GM19324 (cell line): ENCODE results near the gene TRAPPC3L.
"Not testable (repeated sequence)": the region's sequence is repeated elsewhere in the genome, so short reads cannot be mapped to it uniquely, and the experiment has no call there.

Experiments
- ATAC-seq: cut with Tn5 transposase; IDR thresholded peaks from one replicate; pipeline ENCODE4 v1.9.1; 2021; ENCODE audit warnings: mild to moderate bottlenecking, moderate library complexity; ENCODE audit not compliant: unreplicated experiment, low FRiP score

TRAPPC3L gene

DNA sequence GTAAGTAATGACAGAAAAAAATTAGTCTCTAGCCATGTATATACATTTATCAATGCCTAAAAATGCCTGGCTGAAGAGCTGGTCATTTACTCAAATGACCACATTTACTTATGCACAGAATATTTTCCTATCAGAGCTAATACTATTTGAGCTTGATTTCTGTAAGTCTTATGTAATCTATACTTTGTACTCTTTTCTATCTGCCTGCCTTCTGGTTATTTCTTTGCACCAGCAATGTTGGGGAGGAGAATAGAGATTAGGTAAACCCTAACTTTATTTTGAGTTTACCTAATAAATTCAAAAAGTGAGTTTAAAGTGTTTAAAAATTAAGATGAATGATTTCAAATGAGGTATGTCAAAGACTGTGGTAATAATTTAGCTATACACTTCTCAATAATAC is 30.3 kb downstream of the TRAPPC3L start:
- ATAC-seq = no peak

DNA sequence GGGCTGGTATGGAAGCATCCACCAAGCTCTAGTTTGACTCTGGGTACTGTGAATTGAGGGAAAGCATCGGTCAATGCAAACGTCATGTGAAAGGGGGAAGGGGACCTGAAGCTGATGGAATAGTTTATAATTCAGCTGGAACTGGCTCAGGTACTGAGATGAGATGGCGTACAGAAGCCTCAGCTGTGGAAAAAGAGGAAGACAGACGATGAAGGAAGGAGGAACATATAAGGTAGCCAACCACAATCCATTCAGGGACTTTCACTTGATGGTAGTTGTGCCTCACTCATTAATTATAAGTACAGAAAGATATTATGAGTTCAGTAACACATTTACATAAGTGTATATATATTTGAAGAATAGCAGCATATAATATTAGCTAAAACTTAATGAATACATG is 31.4 kb downstream of the TRAPPC3L start:
- ATAC-seq = no peak

DNA sequence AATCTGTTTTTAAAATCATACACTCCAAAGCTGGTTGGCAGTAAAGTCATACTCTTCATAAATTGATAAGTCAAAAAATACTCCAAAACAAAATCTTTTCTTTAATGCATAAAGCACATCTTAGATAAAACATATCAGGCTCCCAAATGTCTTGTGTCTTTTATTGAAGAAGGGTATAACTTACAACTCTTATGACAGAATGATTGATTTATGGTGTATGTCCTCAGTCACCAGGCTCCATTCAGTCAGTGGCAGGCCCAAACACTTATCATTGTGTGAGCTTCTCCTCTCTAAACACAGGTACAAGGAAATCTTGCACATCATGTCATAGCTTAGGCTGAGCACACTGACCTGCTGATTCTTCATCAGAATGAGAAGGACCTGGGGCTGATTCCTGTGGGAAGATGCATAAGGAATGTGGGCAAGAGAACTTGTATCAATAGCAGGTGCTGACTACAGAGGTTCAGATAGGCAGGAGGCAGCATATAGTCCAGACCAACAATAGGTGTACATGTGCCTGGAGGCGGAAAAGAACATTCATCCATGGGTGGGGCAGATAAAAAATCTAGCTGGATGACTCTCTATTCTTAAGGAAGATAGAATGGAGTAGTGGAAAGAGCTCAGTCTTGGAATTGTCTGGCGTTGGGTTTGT is 32.1 kb downstream of the TRAPPC3L start:
- no peak for ATAC-seq

DNA sequence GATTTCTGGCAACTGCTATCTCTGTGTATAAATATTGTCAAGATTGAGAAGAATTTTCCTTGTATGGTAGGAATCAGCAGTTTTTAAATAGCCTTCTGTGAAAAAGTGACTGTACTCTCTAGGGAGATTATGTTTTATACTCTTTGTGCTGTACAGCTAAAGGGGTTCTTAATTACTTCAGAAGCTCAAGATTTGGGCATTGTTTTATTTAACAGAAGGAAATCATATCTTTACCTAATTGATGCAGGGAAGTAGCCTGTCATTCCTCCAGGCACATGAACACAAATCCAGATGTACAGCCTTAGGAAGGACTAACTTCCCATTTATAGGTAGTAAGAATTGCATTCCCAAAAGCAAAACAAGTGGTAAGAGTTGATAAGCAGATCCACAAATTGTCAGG is 32.8 kb downstream of the TRAPPC3L start:
- no peak for ATAC-seq

DNA sequence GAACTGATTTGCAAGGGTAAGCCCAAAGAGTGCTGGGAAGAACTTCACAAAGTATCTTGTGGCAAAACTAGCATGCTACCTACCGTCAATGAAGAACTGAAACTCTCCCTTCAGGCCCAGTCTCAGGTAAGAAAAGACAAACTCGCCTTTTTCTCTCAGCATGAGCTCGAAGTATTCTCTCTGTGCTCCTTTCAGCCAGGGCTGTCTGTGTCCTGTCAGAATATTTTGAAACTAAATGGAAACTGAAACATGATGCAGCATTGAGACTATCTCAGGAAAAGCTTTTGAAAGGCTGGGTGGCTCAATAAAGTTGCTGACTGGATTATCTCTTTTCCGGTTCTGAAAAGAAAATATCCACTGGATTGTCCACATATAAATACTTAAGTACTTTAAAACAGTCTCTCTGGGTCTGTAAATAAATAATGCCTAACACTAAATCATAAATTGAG is 33.3 kb downstream of the TRAPPC3L start:
- ATAC-seq = peak; percentile 87

DNA sequence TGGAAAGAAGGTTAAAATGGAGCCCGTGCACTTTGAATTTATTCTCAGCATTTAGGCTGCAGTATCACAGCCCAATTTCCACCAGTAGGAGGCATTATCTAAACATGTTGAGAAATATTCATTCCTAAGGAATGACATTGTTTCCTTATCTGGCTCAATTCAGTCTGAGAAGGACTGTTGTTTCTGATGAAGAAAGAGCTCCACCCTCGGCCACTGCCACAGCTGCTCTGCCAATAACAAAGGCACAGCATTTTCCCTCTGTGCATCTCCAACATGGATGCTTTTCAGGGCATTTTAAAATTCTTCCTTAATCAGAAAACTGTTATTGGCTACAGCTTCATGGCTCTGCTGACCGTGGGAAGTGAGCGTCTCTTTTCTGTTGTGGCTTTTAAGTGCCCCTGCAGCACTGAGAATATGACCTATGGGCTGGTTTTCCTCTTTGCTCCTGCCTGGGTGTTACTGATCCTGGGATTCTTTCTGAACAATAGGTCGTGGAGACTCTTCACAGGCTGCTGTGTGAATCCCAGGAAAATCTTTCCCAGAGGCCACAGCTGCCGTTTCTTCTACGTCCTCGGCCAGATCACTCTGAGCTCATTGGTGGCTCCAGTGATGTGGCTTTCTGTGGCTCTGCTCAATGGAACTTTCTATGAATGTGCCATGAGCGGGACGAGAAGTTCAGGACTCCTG is 33.9 kb downstream of the TRAPPC3L start, which contains the start of gene CALHM5:
Gene CALHM5 (plus strand): TSS at position 216 of the 687 bp plus-strand sequence. CDS start 58 bp downstream, at position 274.
- ATAC-seq = no peak

DNA sequence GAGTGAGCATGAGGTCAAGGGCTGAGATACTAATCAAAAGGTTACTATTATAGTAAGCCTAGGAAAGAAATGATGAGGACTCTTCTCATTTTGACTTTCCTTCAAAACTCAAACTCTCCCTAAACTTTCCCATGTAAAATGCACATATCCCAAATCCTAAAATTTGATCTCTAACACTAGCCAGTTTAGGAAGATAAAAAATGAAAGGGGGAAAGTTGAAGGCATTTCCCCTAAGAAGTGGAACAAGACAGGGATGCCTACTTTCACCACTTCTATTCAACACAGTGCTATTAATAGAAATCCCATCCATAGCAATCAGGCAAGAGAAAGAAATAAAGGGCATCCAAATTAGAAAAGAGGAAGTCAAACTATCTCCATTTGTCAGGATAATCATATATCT is 37.0 kb downstream of the TRAPPC3L start:
- no peak for ATAC-seq

DNA sequence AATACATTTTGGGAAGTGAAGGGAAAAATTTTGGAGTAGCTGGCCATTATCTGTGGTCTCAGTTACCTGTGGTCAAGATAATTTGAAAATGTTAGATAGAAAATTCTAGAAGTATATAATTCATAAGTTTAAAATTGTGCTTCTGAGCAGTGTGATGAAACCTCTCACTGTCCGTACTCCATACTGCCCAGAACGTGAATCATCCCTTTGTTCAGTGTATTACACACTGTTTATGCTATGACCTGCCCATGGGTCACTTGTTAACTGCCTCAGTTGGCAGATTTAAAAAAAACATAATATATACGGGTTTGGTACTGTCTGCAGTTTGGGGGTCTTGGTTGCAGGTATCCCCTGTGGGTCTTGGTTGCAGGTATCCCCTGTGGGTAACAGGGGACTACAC is 38.2 kb downstream of the TRAPPC3L start:
- no peak for ATAC-seq

DNA sequence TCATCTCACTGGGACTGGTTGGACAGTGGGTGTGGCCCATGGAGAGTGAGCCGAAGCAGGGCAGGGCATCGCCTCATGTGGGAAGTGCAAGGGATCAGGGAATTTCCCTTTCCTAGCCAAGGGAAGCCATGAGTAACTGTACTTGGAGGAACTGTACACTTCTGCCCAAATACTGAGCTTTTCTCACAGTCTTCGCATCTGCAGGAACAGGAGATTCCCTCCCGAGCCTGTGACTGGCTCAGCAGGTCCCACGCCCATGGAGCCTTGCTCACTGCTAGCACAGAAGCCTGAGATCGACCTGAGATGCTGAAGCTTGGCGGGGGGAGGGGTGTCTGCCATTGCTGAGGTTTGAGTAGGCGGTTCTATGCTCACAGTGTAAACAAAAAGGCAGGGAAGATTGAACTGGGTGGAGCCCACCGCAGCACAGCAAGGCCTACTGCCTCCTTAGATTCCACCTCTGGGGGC is 44.5 kb downstream of the TRAPPC3L start:
- ATAC-seq = no peak

DNA sequence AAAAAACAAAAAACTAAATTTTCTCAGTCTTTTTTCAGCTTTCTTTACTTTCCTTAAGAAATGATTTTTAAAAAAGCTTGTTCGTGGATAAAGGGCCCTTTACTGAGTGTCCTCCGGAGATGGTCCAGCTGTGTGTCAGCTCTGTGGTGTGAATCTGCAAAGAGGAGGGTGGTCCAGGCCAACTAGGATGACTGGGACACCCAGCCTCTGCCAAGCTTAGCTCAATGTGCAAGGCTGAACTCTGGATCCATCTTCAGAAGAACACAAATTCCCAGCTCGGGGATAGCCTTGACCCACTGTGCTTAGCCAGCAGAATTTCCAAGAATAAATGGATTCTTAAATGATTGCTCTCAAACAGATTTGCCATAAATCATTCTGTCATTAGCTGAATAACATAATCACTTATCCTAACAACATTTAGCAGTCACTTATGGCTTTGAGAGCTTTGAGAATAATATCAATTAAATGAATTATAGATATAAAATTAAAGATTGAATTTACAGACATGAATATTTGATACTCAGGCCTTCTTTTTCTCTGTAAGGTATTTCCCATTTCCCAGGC is 48.3 kb downstream of the TRAPPC3L start:
- no peak for ATAC-seq

DNA sequence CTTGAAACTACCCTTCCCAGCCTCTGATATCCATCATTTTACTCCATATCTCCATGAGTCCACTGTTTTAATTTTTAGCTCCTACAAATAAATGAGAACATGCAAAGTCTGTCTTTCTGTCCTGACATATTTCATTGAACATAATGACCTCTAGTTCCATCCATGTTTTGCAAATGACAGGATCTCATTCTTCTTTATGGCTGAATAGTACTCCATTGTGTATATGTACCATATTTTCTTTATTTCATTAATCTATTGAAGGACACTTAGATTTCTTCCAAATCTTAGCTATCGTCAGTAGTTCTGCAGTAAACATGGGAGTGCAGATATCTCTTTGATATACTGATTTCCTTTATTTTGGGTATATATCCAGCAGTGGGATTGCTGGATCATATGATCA is 50.3 kb downstream of the TRAPPC3L start:
- not testable (repeated sequence) for ATAC-seq

DNA sequence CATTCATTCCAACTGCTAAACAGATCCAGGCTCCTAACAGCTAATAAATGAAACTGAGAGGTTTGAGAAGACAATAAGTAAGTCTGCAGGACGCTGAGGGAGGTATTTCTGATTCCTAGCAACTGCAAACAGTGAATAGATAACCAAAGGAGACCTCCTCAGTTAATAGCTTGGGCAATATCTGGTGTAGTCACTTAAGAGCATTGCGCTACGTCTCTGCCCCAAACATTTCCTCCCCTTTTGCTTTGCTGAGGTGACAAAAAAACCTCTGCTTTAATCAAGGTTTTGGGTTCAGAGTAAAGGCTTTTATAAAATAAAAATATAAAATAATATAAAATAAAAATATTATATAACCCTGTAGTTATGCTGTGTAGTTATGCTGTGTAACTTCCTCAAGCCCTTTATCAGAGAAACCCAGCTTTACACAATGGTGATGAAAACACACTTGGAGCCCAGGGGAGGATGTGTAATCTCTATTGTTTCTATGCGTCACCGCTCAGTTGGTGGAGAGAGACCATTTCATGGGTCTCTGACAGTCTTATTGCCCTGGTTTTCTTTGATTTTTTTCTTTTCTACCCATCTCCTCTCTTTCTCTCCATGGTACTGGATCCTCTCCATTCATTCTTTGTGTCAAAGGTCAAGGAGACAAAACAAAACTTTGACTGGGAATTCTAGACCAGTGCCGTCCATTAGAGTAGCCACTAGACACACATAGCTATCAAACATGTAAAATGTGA is 53.0 kb downstream of the TRAPPC3L start:
- ATAC-seq = no peak

DNA sequence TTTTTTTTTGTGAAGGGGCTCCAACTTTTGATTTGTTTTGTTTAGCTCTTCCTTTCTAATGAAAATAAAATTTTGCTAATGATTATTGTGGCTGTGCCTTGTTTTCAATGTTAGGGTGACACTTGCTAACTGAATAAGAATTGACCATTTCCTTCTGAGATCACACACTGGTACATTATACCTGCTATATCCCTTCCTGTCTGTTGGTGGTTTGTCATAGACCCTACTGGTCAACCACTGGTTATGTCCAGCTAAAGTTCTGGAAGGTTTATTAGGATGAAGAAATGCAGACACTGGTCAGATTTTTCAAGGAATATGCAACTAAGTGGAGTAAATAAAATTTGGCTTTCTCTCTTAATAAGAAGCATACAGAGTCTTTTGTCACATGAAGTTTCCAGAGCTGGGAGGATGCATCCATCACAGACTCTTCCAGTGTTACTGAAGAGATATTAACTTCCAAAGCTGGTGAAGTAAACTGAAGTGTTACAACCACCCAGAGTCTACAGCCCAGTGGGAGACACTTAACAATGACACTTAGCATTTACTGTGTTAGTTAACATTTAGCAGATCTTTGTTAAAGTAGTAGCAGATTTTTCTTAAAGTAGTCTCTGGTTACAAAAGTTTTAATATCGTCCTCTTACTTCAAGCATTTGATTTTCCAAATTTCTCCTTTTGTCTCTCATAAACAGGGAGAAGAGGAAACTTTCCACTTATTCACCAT is 53.7 kb downstream of the TRAPPC3L start:
- no peak for ATAC-seq

DNA sequence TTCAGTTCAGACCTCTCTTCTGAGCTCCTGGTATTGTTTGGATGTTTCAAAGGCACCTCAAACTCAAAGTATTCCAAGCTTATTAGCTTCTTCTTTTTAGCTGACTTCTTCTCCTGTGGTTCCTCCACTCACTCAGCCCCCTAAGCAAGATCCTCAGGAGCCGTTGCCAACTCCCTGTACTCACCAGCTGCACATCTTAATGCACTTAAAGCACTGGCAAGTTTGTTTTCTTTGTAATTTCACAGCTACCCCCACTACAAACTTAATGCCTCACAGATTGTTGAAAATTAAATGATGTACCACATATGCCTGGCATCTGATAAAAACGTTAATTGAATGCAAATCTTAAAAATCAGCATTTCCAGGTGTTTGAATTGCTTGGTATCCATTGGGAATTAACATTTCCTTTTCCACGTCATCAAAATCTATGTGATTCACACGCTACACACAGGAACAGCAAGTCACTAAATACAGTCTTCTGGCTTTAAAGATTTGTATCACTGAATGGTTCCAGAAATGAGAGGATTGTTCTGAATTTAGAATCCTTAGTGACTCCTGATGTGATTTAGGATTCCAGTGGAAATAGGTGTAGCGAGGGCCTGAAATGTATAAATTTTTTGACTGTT is 59.8 kb downstream of the TRAPPC3L start:
- no peak for ATAC-seq

DNA sequence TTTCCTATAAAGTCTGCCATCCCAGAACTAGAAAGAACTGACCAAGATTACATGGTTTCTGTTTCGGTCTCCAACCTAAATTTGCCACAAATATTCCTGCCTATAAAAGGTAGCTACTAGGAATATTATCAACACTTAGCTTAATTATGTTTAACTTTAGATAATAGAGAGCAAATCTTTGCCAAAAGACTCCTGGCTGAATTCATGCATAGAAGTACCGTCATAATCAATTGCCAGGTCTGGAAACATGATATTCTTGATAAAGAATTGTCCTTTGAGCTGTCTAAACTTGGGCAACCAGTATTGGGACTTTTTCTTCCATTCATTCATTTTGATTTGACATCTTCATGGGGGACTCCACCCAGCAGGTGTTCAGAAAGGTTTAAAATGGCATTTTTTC is 61.9 kb downstream of the TRAPPC3L start:
- no peak for ATAC-seq

DNA sequence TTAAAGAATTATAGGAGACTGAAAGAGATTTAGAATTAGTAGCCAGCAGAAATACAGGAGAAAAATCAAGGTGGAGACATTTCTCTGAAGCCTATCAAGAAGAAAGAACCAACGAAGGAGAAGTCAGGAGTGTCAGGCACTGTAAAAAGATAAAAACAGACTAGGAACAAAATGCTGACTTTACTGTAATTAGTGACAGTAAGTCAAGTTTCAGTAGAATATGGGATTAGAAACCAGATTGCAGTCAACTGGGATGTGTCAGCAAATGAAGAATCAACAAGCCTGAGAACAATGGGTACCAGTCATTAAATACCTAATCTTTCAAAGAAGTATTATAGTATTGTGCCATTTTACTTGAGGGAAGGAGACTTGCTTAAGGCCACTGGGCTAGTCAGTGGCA is 62.7 kb downstream of the TRAPPC3L start:
- no peak for ATAC-seq

DNA sequence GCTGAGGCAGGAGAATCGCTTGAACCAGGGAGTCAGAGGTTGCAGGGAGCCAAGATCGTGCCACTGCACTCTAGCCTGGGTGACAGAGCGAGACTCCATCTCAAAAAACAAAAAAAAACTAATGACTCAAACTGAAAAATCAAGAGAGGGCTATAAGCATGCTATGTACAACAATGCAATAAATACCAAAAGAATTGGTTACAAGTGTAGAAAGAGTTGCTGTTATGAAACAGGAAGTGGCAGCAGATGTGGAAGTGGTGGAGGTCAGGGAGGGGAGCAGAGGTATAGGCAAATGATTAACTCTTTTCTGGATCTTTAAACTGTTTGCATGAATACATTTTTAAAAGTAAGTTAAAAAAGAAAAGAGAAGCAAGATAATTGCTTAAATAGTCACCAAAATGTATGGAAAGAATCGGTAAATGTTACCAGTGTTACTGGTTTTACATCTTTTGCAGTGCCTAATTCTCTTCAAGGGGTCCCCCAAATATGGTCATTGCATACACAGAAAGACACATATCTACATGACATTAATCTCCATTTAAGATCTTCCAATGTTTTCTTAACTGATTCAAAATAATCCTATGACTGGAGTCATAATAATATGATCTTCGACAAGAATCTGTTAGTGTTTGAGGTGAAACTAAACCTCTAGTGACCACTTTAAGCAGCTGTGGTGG is 69.3 kb downstream of the TRAPPC3L start:
- peak; percentile 100 for ATAC-seq

DNA sequence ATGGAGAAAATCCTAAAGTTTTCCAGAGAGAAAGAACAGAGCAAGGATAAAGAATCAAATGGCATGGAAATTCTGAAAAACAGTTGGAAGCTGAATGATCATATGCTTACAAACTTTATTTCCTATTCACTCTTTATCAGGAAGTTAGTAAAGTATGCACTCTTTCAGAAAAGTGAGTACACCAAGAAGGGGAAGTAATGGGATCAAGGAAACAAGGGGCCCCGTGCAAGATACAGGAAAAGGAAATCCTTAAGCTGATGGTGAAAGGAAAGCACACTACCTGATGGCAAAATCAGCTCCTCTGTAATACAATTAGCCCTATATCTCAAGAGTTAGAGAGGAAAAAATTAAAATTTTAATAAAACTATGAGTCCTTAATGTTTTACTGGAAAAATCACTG is 70.3 kb downstream of the TRAPPC3L start:
- ATAC-seq = no peak

DNA sequence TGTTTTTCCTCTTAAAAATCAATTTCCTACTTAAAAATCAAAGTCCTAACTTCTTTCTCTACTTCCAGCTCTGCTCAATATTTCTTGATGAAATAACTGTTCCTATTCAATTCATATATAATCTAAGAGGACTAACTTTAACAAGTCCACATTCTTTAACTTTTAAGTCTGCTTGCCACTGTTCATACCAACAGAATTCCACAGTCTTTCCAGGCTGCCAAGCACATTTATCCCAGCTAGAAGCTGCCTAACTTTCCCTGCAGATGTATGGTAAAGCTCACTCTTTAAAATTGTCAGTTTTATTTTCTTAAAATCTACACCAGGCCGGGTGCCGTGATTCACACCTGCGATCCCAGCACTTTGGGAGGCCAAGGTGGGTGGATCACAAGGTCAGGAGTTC is 72.8 kb downstream of the TRAPPC3L start:
- no peak for ATAC-seq
